DMS53 (cell line): ENCODE measurements around the gene KRT9.
"Not testable (repeated sequence)": the region's sequence is repeated elsewhere in the genome, so short reads cannot be mapped to it uniquely, and the experiment has no call there.

Source experiments
- DNase-seq: peaks from one replicate; lab custom pipeline; 2025; lab: John Stamatoyannopoulos, UW

The KRT9 gene

GRCh38 chr17:41546819-41547218 is 25.0 kb downstream of the KRT9 start:
- no peak for DNase-seq

GRCh38 chr17:41545829-41546410 is 25.9 kb downstream of the KRT9 start:
- no peak for DNase-seq

GRCh38 chr17:41544935-41545334 is 26.9 kb downstream of the KRT9 start:
- DNase-seq, result no peak

- peak; percentile 93 for DNase-seq
These were observed 27.4 kb downstream of the KRT9 start for GRCh38 chr17:41544491-41544892.

GRCh38 chr17:41542786-41543185 is 29.1 kb downstream of the KRT9 start:
- not testable (repeated sequence) for DNase-seq

- DNase-seq, result no peak
These were observed 29.5 kb downstream of the KRT9 start for GRCh38 chr17:41542357-41542756.

GRCh38 chr17:41540921-41541625 is 30.8 kb downstream of the KRT9 start:
- peak; percentile 86 for DNase-seq

- peak; percentile 78 for DNase-seq
These were observed 31.7 kb downstream of the KRT9 start for GRCh38 chr17:41539979-41540701.

- DNase-seq, result peak; percentile 85
These were observed 32.8 kb downstream of the KRT9 start for GRCh38 chr17:41539071-41539492.

- peak; percentile 94 for DNase-seq
These were observed 33.3 kb downstream of the KRT9 start for GRCh38 chr17:41538565-41538991.

- no peak for DNase-seq
These were observed 33.9 kb downstream of the KRT9 start for GRCh38 chr17:41537990-41538389.

- no peak for DNase-seq
These were observed 34.3 kb downstream of the KRT9 start for GRCh38 chr17:41537614-41537954.

GRCh38 chr17:41536741-41537613 is 34.9 kb downstream of the KRT9 start:
- no peak for DNase-seq

GRCh38 chr17:41535764-41536481 is 35.9 kb downstream of the KRT9 start:
- DNase-seq, result peak; percentile 75

GRCh38 chr17:41534899-41535546 is 36.8 kb downstream of the KRT9 start:
- DNase-seq, result no peak

GRCh38 chr17:41533613-41534012 is 38.2 kb downstream of the KRT9 start:
- DNase-seq, result no peak

- DNase-seq, result peak; percentile 33
These were observed 38.8 kb downstream of the KRT9 start for GRCh38 chr17:41532947-41533570.

GRCh38 chr17:41531993-41532392 is 39.9 kb downstream of the KRT9 start:
- no peak for DNase-seq

- DNase-seq, result peak; percentile 65
These were observed 41.5 kb downstream of the KRT9 start for GRCh38 chr17:41530062-41531048.
